ENCODE measurements around the gene RBX1. TPM values are rescaled to one million over a fixed set of nuclear protein-coding genes. Genes with fewer than 3 reads are reported as not detected.
A peak's percentile ranks its signal among the peaks of the same experiment; 100 is the strongest.
"Not testable (repeated sequence)": the region's sequence is repeated elsewhere in the genome, so short reads cannot be mapped to it uniquely, and the experiment has no call there.

RBX1 gene
- total RNA-seq: 72.7 and 80.7 TPM in 2 replicates

- peak; percentile 95 for DNase-seq (ENCODE audit: low read depth, low spot score)
Measured at GRCh38 chr22:40950962-40951794, at the start of gene RBX1. TSS of gene RBX1 (plus strand) at chr22:40951378. CDS start at chr22:40951399, 21 bp downstream.

GRCh38 chr22:40904101-40904500, 47.1 kb upstream of the RBX1 start:
- no peak for DNase-seq (ENCODE audit: low read depth, low spot score)

- no peak for DNase-seq (ENCODE audit: low read depth, low spot score)
Measured at GRCh38 chr22:40908895-40909294, 42.3 kb upstream of the RBX1 start.

GRCh38 chr22:40911772-40912171, 39.4 kb upstream of the RBX1 start:
- no peak for DNase-seq (ENCODE audit: low read depth, low spot score)

- not testable (repeated sequence) for DNase-seq (ENCODE audit: low read depth, low spot score)
Measured at GRCh38 chr22:40912987-40913386, 38.2 kb upstream of the RBX1 start.

- DNase-seq (ENCODE audit: low read depth, low spot score): no peak
Measured at GRCh38 chr22:40919446-40919845, 31.7 kb upstream of the RBX1 start.

- no peak for DNase-seq (ENCODE audit: low read depth, low spot score)
Measured at GRCh38 chr22:40920526-40920925, 30.7 kb upstream of the RBX1 start.

GRCh38 chr22:40922484-40923303, 28.5 kb upstream of the RBX1 start:
- DNase-seq (ENCODE audit: low read depth, low spot score): peak; percentile 24

- DNase-seq (ENCODE audit: low read depth, low spot score): no peak
Measured at GRCh38 chr22:40928657-40929056, 22.5 kb upstream of the RBX1 start.

- DNase-seq (ENCODE audit: low read depth, low spot score): no peak
Measured at GRCh38 chr22:40932396-40932795, 18.8 kb upstream of the RBX1 start.

GRCh38 chr22:40939202-40939601, 12.0 kb upstream of the RBX1 start:
- DNase-seq (ENCODE audit: low read depth, low spot score): no peak

GRCh38 chr22:40951795-40952605, 822 bp downstream of the RBX1 start:
- DNase-seq (ENCODE audit: low read depth, low spot score): no peak

GRCh38 chr22:40953471-40953870, 2.3 kb downstream of the RBX1 start:
- DNase-seq (ENCODE audit: low read depth, low spot score): no peak

GRCh38 chr22:40954113-40954512, 2.9 kb downstream of the RBX1 start:
- no peak for DNase-seq (ENCODE audit: low read depth, low spot score)

GRCh38 chr22:40955571-40955970, 4.4 kb downstream of the RBX1 start:
- no peak for DNase-seq (ENCODE audit: low read depth, low spot score)

GRCh38 chr22:40957601-40958000, 6.4 kb downstream of the RBX1 start:
- DNase-seq (ENCODE audit: low read depth, low spot score): no peak

- no peak for DNase-seq (ENCODE audit: low read depth, low spot score)
Measured at GRCh38 chr22:40958299-40958698, 7.1 kb downstream of the RBX1 start.

- DNase-seq (ENCODE audit: low read depth, low spot score): no peak
Measured at GRCh38 chr22:40960145-40960544, 9.0 kb downstream of the RBX1 start.

- no peak for DNase-seq (ENCODE audit: low read depth, low spot score)
Measured at GRCh38 chr22:40965936-40966725, 15.0 kb downstream of the RBX1 start.

- DNase-seq (ENCODE audit: low read depth, low spot score): no peak
Measured at GRCh38 chr22:40966726-40967085, 15.5 kb downstream of the RBX1 start.

All from pulmonary artery endothelial cell (primary cell).